ENCODE measurements around the gene NSL1. TPM values are rescaled to one million over a fixed set of nuclear protein-coding genes. Genes with fewer than 3 reads are reported as not detected.

NSL1 gene
- total and polyA plus RNA-seq, 4 donors = 9.2 to 48.8 (median 27.0) TPM

GRCh38 chr1:212680680-212681389, 110.7 kb downstream of the NSL1 start:
- WGBS, 2 donors = 34 to 40% methylated on average over 4 of the region's 4 CpGs
- ATAC-seq (ENCODE audit: insufficient read depth, low FRiP score) = no peak
- TF ChIP-seq, protein P1, sequence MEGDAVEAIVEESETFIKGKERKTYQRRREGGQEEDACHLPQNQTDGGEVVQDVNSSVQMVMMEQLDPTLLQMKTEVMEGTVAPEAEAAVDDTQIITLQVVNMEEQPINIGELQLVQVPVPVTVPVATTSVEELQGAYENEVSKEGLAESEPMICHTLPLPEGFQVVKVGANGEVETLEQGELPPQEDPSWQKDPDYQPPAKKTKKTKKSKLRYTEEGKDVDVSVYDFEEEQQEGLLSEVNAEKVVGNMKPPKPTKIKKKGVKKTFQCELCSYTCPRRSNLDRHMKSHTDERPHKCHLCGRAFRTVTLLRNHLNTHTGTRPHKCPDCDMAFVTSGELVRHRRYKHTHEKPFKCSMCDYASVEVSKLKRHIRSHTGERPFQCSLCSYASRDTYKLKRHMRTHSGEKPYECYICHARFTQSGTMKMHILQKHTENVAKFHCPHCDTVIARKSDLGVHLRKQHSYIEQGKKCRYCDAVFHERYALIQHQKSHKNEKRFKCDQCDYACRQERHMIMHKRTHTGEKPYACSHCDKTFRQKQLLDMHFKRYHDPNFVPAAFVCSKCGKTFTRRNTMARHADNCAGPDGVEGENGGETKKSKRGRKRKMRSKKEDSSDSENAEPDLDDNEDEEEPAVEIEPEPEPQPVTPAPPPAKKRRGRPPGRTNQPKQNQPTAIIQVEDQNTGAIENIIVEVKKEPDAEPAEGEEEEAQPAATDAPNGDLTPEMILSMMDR (IDR thresholded peaks at IDR 0.05; ENCODE audit: control extremely low read depth, extremely low read depth) = no peak

GRCh38 chr1:212678456-212679410, 112.8 kb downstream of the NSL1 start:
- TF ChIP-seq, protein P1 (IDR thresholded peaks at IDR 0.05; ENCODE audit: control extremely low read depth, extremely low read depth) = no peak
- ATAC-seq (ENCODE audit: insufficient read depth, low FRiP score) = no peak

More at GRCh38 chr1:212680680-212681389, 110.7 kb downstream of the NSL1 start:
- no peaks in the 10 kb centered on the region for H3K36me3 ChIP-seq (ENCODE audit: control insufficient read depth in 4 of 4, insufficient read depth in 4 of 4, low read length in 4 of 4)
- H3K4me1 ChIP-seq (ENCODE audit: control insufficient read depth in 5 of 5, insufficient read depth in 5 of 5, low read length in 5 of 5) = no peaks in the 10 kb centered on the region
- H3K27ac ChIP-seq (ENCODE audit: low read depth in 1 of 2, low read length in 1 of 2) = no peak overlapping the region
- no peaks in the 10 kb centered on the region for H3K9me3 ChIP-seq (ENCODE audit: control insufficient read depth in 4 of 4, insufficient read depth in 3 of 4, low read length in 3 of 4)
- H3K27me3 ChIP-seq (ENCODE audit: control insufficient read depth in 3 of 3, insufficient read depth in 3 of 3, low read length in 2 of 3) = no peaks in the 10 kb centered on the region
- no peak overlapping the region for H3K4me3 ChIP-seq
- H3K9ac ChIP-seq (ENCODE audit: insufficient read depth in 1 of 2, low read length in 2 of 2) = no peak overlapping the region
- no peak for DNase-seq

GRCh38 chr1:212677573-212677972, 114.0 kb downstream of the NSL1 start:
- DNase-seq (no peak), ATAC-seq (ENCODE audit: insufficient read depth, low FRiP score) (no peak)
- Histone ChIP-seq H3K27me3 (ENCODE audit: control insufficient read depth in 3 of 3, insufficient read depth in 3 of 3, low read length in 2 of 3) (no peaks in the 10 kb centered on the region), H3K4me3 (no peak overlapping the region), H3K4me1 (ENCODE audit: control insufficient read depth in 5 of 5, insufficient read depth in 5 of 5, low read length in 5 of 5) (no peaks in the 10 kb centered on the region), H3K9me3 (ENCODE audit: control insufficient read depth in 4 of 4, insufficient read depth in 3 of 4, low read length in 3 of 4) (no peaks in the 10 kb centered on the region), H3K36me3 (ENCODE audit: control insufficient read depth in 4 of 4, insufficient read depth in 4 of 4, low read length in 4 of 4) (no peaks in the 10 kb centered on the region), H3K27ac (ENCODE audit: low read depth in 1 of 2, low read length in 1 of 2) (no peak overlapping the region), H3K9ac (ENCODE audit: insufficient read depth in 1 of 2, low read length in 2 of 2) (no peak overlapping the region)
- TF ChIP-seq, protein P1 (IDR thresholded peaks at IDR 0.05; ENCODE audit: control extremely low read depth, extremely low read depth) = no peak
- 86% methylated on average over 4 of the region's 4 CpGs for WGBS, 2 donors

More at GRCh38 chr1:212678456-212679410, 112.8 kb downstream of the NSL1 start:
- no peak overlapping the region for H3K9ac ChIP-seq (ENCODE audit: insufficient read depth in 1 of 2, low read length in 2 of 2)
- no peaks in the 10 kb centered on the region for H3K4me1 ChIP-seq (ENCODE audit: control insufficient read depth in 5 of 5, insufficient read depth in 5 of 5, low read length in 5 of 5)
- DNase-seq = no peak
- H3K9me3 ChIP-seq (ENCODE audit: control insufficient read depth in 4 of 4, insufficient read depth in 3 of 4, low read length in 3 of 4) = no peaks in the 10 kb centered on the region
- 71 to 77% methylated on average over 11 of the region's 11 CpGs for WGBS, 2 donors
- peak overlapping the region; percentile 19 for H3K4me3 ChIP-seq
- H3K36me3 ChIP-seq (ENCODE audit: control insufficient read depth in 4 of 4, insufficient read depth in 4 of 4, low read length in 4 of 4) = no peaks in the 10 kb centered on the region
- no peaks in the 10 kb centered on the region for H3K27me3 ChIP-seq (ENCODE audit: control insufficient read depth in 3 of 3, insufficient read depth in 3 of 3, low read length in 2 of 3)
- H3K27ac ChIP-seq (ENCODE audit: low read depth in 1 of 2, low read length in 1 of 2) = no peak overlapping the region
